Measurements from ENCODE around the gene CAMKK1.

Gene CAMKK1

DNA sequence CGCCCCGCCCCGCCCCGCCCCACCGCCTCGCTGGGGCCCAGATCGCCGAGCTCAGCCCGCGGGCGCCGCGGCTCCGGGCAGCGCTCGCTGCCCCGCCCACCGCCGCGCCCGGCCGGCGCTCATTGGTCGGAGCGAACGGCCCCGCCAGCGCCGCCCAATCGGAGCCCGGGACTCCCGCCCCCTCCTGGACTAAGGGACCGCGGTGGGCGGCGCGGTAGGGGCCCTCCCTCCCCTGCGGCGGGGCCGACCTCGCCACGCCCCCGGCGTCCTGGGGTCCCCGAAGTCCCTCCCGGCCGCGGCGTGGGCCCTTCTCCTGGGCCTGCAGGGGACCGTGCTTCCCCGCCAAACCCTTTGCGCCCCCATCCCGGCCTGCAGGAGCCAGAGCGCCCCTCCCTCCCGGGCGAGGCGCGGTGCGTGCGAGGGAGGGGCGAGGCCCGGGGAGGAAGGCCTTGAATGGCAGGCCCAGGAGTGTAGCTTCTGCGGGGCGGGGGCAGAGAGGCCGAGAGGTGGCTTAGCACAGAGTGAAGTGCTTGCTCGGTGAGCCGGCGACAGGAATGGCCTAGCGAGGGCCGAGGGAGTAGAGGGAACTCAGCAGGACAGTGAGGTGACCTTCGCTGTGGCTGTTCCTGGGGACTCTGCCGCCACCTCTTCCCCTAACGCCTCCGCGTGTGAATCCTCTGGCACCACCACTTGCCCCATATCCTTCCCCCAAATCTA lies at the start of gene CAMKK1:
TSS of gene CAMKK1 (minus strand) at position 51 of the 717 bp plus-strand sequence. CDS start 7,366 bp downstream, outside the sequence.
- DNase-seq (ENCODE audit: extremely low read depth, low read depth) = no peak
- TF ChIP-seq, protein P1, sequence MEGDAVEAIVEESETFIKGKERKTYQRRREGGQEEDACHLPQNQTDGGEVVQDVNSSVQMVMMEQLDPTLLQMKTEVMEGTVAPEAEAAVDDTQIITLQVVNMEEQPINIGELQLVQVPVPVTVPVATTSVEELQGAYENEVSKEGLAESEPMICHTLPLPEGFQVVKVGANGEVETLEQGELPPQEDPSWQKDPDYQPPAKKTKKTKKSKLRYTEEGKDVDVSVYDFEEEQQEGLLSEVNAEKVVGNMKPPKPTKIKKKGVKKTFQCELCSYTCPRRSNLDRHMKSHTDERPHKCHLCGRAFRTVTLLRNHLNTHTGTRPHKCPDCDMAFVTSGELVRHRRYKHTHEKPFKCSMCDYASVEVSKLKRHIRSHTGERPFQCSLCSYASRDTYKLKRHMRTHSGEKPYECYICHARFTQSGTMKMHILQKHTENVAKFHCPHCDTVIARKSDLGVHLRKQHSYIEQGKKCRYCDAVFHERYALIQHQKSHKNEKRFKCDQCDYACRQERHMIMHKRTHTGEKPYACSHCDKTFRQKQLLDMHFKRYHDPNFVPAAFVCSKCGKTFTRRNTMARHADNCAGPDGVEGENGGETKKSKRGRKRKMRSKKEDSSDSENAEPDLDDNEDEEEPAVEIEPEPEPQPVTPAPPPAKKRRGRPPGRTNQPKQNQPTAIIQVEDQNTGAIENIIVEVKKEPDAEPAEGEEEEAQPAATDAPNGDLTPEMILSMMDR (IDR thresholded peaks at IDR 0.05; ENCODE audit: low read depth, low read length) = no peak

GRCh38 chr17:3940965-3941698 lies 48.3 kb upstream of the CAMKK1 start:
- no peak for DNase-seq (ENCODE audit: extremely low read depth, low read depth)

DNA sequence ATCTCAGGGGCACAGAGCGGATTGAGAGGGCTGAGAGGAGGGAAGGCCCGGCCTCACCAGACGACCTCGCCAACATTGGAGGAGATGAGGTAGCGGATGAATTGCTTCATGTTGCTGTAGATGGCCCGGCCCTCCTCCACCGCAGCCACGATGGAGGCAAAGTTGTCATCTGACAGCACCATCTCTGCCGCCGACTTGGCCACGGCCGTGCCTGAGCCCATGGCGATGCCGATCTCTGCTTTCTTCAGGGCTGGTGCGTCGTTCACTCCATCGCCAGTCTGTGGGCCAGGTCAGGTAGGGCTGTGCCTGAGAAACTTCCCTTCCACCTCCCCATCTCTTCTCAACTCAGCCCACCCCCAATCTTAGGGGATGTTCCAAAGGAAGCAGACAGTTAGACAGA lies 44.5 kb upstream of the CAMKK1 start:
- DNase-seq (ENCODE audit: extremely low read depth, low read depth) = no peak
- TF ChIP-seq, protein P1 (IDR thresholded peaks at IDR 0.05; ENCODE audit: low read depth, low read length) = no peak

More at GRCh38 chr17:3940965-3941698, 48.3 kb upstream of the CAMKK1 start:
- TF ChIP-seq, protein P1 (IDR thresholded peaks at IDR 0.05; ENCODE audit: low read depth, low read length) = no peak

GRCh38 chr17:3935825-3936355 lies 43.0 kb upstream of the CAMKK1 start:
- DNase-seq (ENCODE audit: extremely low read depth, low read depth) = no peak
- TF ChIP-seq, protein P1 (IDR thresholded peaks at IDR 0.05; ENCODE audit: low read depth, low read length) = no peak

- DNase-seq (ENCODE audit: extremely low read depth, low read depth) = no peak
- TF ChIP-seq, protein P1 (IDR thresholded peaks at IDR 0.05; ENCODE audit: low read depth, low read length) = peak; percentile 25
Measured at GRCh38 chr17:3935140-3935542, 42.3 kb upstream of the CAMKK1 start.

DNA sequence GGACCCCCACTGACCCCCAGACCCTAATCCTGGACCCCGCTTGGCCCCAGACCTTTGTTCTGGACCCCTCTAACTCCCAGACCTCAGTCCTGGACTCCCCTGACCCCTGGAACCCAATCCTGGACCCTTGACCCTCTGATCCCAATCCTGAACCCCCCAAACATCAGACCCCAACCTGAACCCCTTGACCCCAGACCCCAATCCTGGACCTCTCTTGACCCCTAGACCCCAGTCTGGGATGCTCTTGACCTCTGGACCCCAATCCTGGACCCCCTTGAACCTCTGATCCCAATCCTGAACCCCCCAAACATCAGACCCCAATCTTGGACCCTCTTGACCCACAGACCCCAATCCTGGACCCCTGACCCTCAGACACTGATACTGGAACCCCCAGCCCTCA lies 36.9 kb upstream of the CAMKK1 start:
- no peak for DNase-seq (ENCODE audit: extremely low read depth, low read depth)
- TF ChIP-seq, protein P1 (IDR thresholded peaks at IDR 0.05; ENCODE audit: low read depth, low read length) = no peak

- DNase-seq (ENCODE audit: extremely low read depth, low read depth) = no peak
- TF ChIP-seq, protein P1 (IDR thresholded peaks at IDR 0.05; ENCODE audit: low read depth, low read length) = no peak
Measured at GRCh38 chr17:3929181-3929580, 36.3 kb upstream of the CAMKK1 start.

All from AG09319 (cell line).